IMR-90 (cell line): Measurements from ENCODE around the gene ZNF213. TPM values are rescaled to one million over a fixed set of nuclear protein-coding genes. Genes with fewer than 3 reads are reported as not detected.
A peak's percentile ranks its signal among the peaks of the same experiment; 100 is the strongest.

Experiments used
- ATAC-seq: fragments of 200-7000 bp; cut with Tn5 transposase; 2 replicates; pipeline ENCODE4 v1.9.1; 2020; ENCODE audit warnings: low read depth, mild to moderate bottlenecking, moderate library complexity
- BruUV-seq: library from RNA; stranded (reverse); fragments of 400-500 nt; replicated peaks from 2 replicates; lab custom pipeline; 2021; lab: Mats Ljungman, UMichigan
- CTCF ChIA-PET: fragments of 300-600 bp; formaldehyde crosslinking; extraction: SDS; loops from one replicate; lab custom pipeline; 2021; ENCODE audit warnings: antibody characterized with exemption; lab: Yijun Ruan, JAX
- POLR2A ChIA-PET: fragments of 300-600 bp; sonication (Branson Sonifier 250); formaldehyde crosslinking; loops from one replicate; lab custom pipeline; 2022; ENCODE audit warnings: antibody characterized with exemption; ENCODE audit not compliant: unreplicated experiment; lab: Charles Lee
- DNase-seq: peaks from one replicate; pipeline ENCODE4 v3.0.0; 2013
- H2AFZ ChIP-seq: replicated peaks from 2 replicates; pipeline ENCODE3; 2013; ENCODE audit warnings: low read length, mild to moderate bottlenecking; ENCODE audit not compliant: poor library complexity
- H2AK5ac ChIP-seq: 2 replicates; pipeline ENCODE4 v1.6.1; 2013; ENCODE audit warnings: low read depth, low read length, inconsistent platforms
- H2AK9ac ChIP-seq: replicated peaks from 2 replicates; pipeline ENCODE3; 2013; ENCODE audit warnings: mild to moderate bottlenecking, low read depth, low read length, moderate library complexity; ENCODE audit not compliant: poor library complexity
- H2BK120ac ChIP-seq: 2 replicates; pipeline ENCODE4 v1.6.1; 2013; ENCODE audit warnings: low read depth, low read length, inconsistent platforms
- H2BK15ac ChIP-seq: 3 replicates; pipeline ENCODE4 v1.6.1; 2013; ENCODE audit warnings: low read depth, low read length, inconsistent platforms
- H2BK20ac ChIP-seq: 2 replicates; pipeline ENCODE4 v1.6.1; 2013; ENCODE audit warnings: low read depth, mild to moderate bottlenecking, inconsistent platforms, low read length, moderate library complexity
- H2BK5ac ChIP-seq: 2 replicates; pipeline ENCODE4 v1.6.1; 2013; ENCODE audit warnings: mild to moderate bottlenecking, low read depth, low read length, inconsistent platforms; ENCODE audit not compliant: poor library complexity, severe bottlenecking
- H3K14ac ChIP-seq: replicated peaks from 2 replicates; pipeline ENCODE4 v1.6.1; 2013; ENCODE audit warnings: low read depth, low read length, inconsistent platforms
- H3K18ac ChIP-seq: 2 replicates; pipeline ENCODE4 v1.6.1; 2013; ENCODE audit warnings: low read depth, low read length, control low read depth
- H3K23ac ChIP-seq: 2 replicates; pipeline ENCODE4 v1.6.1; 2013; ENCODE audit warnings: low read depth, low read length, inconsistent platforms
- H3K27ac ChIP-seq: 2 replicates; pipeline ENCODE4 v1.5.1; 2013; ENCODE audit warnings: mild to moderate bottlenecking, control low read depth, low read length; ENCODE audit not compliant: insufficient read depth
- H3K27me3 ChIP-seq: 2 replicates; pipeline ENCODE4 v1.6.1; 2013; ENCODE audit warnings: low read length; ENCODE audit not compliant: control insufficient read depth, insufficient read depth
- H3K36me3 ChIP-seq: 2 replicates; pipeline ENCODE4 v1.6.1; 2013; ENCODE audit warnings: low read length, mixed read lengths; ENCODE audit not compliant: control insufficient read depth, insufficient read depth
- H3K4ac ChIP-seq: 2 replicates; pipeline ENCODE4 v1.6.1; 2013; ENCODE audit warnings: low read depth, low read length, inconsistent platforms
- H3K4me1 ChIP-seq: 2 replicates; pipeline ENCODE4 v1.6.1; 2013; ENCODE audit warnings: low read length, mixed read lengths; ENCODE audit not compliant: control insufficient read depth, insufficient read depth
- H3K4me2 ChIP-seq: 2 replicates; pipeline ENCODE4 v1.6.1; 2013; ENCODE audit warnings: low read depth, mild to moderate bottlenecking, control low read depth, low read length, moderate library complexity
- H3K4me3 ChIP-seq: 2 replicates; pipeline ENCODE4 v1.5.1; 2013; ENCODE audit warnings: low read depth, mild to moderate bottlenecking, control low read depth, low read length, moderate library complexity; ENCODE audit not compliant: insufficient read depth
- H3K56ac ChIP-seq: 2 replicates; pipeline ENCODE4 v1.6.1; 2013; ENCODE audit warnings: low read length, inconsistent platforms; ENCODE audit not compliant: insufficient read depth; ENCODE audit errors: extremely low read depth
- H3K79me1 ChIP-seq, 2 experiments: 2 replicates each; pipeline ENCODE4 v1.6.1; 2013; ENCODE audit warnings: low read length in 2 of 2, inconsistent platforms in 1 of 2, low read depth in 1 of 2
- H3K9ac ChIP-seq: 2 replicates; pipeline ENCODE4 v1.6.1; 2013; ENCODE audit warnings: low read depth, low read length, control low read depth
- H3K9me1 ChIP-seq: 2 replicates; pipeline ENCODE4 v1.6.1; 2013; ENCODE audit warnings: low read length, inconsistent platforms; ENCODE audit not compliant: insufficient read depth
- H3K9me3 ChIP-seq: 2 replicates; pipeline ENCODE4 v1.6.1; 2013; ENCODE audit warnings: low read length; ENCODE audit not compliant: control insufficient read depth, insufficient read depth
- H4K20me1 ChIP-seq: 2 replicates; pipeline ENCODE4 v1.6.1; 2013; ENCODE audit warnings: low read length, inconsistent platforms; ENCODE audit not compliant: insufficient read depth
- H4K5ac ChIP-seq: 2 replicates; pipeline ENCODE4 v1.6.1; 2013; ENCODE audit warnings: mild to moderate bottlenecking, low read depth, low read length, control low read depth
- H4K8ac ChIP-seq, 2 experiments: 2 replicates each; pipeline ENCODE4 v1.6.1; 2013; ENCODE audit warnings: low read depth in 2 of 2, low read length in 2 of 2, control low read depth in 1 of 2, inconsistent platforms in 1 of 2
- H4K91ac ChIP-seq: 2 replicates; pipeline ENCODE4 v1.6.1; 2013; ENCODE audit warnings: low read depth, low read length, inconsistent platforms; ENCODE audit not compliant: insufficient read depth
- CHD1 ChIP-seq: IDR thresholded peaks from 2 replicates; pipeline ENCODE4 v1.6.1; 2012; ENCODE audit warnings: low read depth, low read length, improper control_type of control experiment
- FOS ChIP-seq: fragments of 150-350 bp; IDR thresholded peaks from 2 replicates; pipeline ENCODE4 v1.6.1; 2016; ENCODE audit warnings: low read depth, low read length
- MAFK ChIP-seq: IDR thresholded peaks from 2 replicates; pipeline ENCODE4 v1.6.1; 2012; ENCODE audit warnings: low read depth, low read length, improper control_type of control experiment
- MAZ ChIP-seq: IDR thresholded peaks from 2 replicates; pipeline ENCODE4 v1.6.1; 2012; ENCODE audit warnings: low read depth, mild to moderate bottlenecking, low read length, improper control_type of control experiment, moderate library complexity, borderline replicate concordance
- MXI1 ChIP-seq: IDR thresholded peaks from 2 replicates; pipeline ENCODE4 v1.6.1; 2012; ENCODE audit warnings: low read depth, mild to moderate bottlenecking, low read length, moderate library complexity, borderline replicate concordance
- NFE2L2 ChIP-seq: fragments of 150-350 bp; IDR thresholded peaks from 2 replicates; pipeline ENCODE4 v1.6.1; 2016; ENCODE audit warnings: low read depth, mild to moderate bottlenecking, low read length
- RAD21 ChIP-seq: IDR thresholded peaks from 2 replicates; pipeline ENCODE4 v1.6.1; 2012; ENCODE audit warnings: low read length, improper control_type of control experiment
- RFX5 ChIP-seq: IDR thresholded peaks from 2 replicates; pipeline ENCODE4 v1.8.0; 2012; ENCODE audit warnings: low read depth, mild to moderate bottlenecking, low read length, moderate library complexity
- SMC3 ChIP-seq: fragments of 150-350 bp; IDR thresholded peaks from 2 replicates; pipeline ENCODE4 v1.6.1; 2016; ENCODE audit warnings: low read depth, mild to moderate bottlenecking, antibody characterized with exemption, low read length, moderate library complexity
- WGBS, 2 experiments: methylation state at CpG; one replicate each; pipeline versions ENCODE4 v1.1.5 to v1.1.7; 2013; ENCODE audit warnings: missing lambda C conversion rate in 2 of 2; ENCODE audit not compliant: insufficient read length in 1 of 2; ENCODE audit errors: extremely low coverage in 2 of 2; 5-methylcytosine and 5-hydroxymethylcytosine counted together
- dilution Hi-C: fragments of 300-500 bp; cut with HindIII; formaldehyde crosslinking; loops from one replicate; pipeline ENCODE4 v1.14.3; 2018; ENCODE audit warnings: low sequenced_read_pairs; ENCODE audit not compliant: unreplicated experiment
- in situ Hi-C: fragments of 300-500 bp; cut with MboI; formaldehyde crosslinking; loops from 3 replicates; pipeline ENCODE4 v1.14.3; 2019; ENCODE audit warnings: low sequenced_read_pairs, inconsistent platforms, mixed read lengths
- intact Hi-C: fragments of 100-400 bp; cut with micrococcal nuclease; formaldehyde crosslinking; loops from 2 replicates; pipeline ENCODE4 v1.10.0; 2022
- polyA plus RNA-seq, 3 experiments: library from polyadenylated mRNA; depleted of rRNA; stranded (reverse); fragments of >200 nt; gene quantifications; 2 replicates each; pipeline ENCODE4 v1.2.3, GENCODE V29; 2012; ENCODE audit warnings: low replicate concordance in 1 of 3
- total RNA-seq: library from RNA; depleted of rRNA; stranded (reverse); fragments of >200 nt; gene quantifications from 2 replicates; pipeline ENCODE4 v1.2.3, GENCODE V29; 2012
- TF ChIP-seq, protein P1 (sequence below): fragments of 150-350 bp; IDR thresholded peaks from 2 replicates; pipeline ENCODE4 v1.6.1; 2017; ENCODE audit warnings: mild to moderate bottlenecking, antibody characterized with exemption, low read length, low read depth
- TF ChIP-seq, protein P2 (sequence below): fragments of 150-350 bp; IDR thresholded peaks from 2 replicates; pipeline ENCODE4 v1.6.1; 2016; ENCODE audit warnings: low read depth, mild to moderate bottlenecking, low read length, moderate library complexity, borderline replicate concordance

Gene ZNF213
- total and polyA plus RNA-seq, 2 of the 4 experiments (the other 2 are of a cell fraction) = 0.72 to 4.0 TPM

DNA sequence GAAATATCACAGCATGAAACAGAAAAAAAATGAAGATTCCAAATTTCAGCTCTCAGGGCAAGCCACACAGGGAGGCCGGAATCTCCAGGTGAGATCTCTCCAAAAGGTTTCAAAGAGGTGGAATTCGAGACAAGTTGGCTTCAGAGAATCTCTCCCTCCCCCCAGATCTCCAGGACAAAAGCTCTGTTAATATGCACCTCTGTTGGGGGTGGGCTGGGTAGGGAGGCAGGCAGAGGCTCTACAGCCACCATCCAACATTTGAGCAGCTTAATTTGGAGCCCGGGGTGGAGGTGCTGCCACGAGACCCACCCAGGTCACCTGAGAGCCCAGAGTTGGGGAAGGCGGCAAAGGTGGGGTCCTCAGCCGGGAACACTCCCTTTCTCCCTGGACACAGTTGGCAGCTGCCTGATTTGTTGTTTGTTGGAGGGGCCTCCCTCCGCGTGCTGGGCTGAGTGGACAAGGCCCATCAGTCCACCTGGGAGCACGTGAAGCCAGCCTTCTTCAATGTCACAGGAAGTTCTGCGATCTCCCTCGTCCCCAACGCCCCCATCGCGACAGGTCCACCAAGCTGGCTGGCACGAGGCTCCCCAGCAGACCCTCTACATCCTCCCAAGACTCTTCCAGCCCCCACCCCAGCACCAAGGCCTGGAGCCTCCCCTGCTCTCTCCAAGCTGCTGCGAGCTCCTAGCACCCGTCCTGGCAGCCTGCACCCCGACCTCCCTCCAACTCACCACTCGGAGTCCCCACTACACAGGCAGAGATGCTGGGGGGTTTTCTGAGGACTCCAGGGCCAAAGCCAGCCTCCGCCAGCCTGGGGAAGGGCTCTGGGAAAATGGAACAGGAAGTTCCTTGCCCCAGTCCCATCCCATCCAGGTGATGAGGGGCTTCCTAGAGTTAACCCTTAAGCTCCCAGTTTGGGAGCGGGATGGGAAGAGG, 36.1 kb upstream of the ZNF213 start, which contains the start of gene ZSCAN10 (continued):
- TF ChIP-seq, protein P1, sequence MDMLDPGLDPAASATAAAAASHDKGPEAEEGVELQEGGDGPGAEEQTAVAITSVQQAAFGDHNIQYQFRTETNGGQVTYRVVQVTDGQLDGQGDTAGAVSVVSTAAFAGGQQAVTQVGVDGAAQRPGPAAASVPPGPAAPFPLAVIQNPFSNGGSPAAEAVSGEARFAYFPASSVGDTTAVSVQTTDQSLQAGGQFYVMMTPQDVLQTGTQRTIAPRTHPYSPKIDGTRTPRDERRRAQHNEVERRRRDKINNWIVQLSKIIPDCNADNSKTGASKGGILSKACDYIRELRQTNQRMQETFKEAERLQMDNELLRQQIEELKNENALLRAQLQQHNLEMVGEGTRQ = no peak

DNA sequence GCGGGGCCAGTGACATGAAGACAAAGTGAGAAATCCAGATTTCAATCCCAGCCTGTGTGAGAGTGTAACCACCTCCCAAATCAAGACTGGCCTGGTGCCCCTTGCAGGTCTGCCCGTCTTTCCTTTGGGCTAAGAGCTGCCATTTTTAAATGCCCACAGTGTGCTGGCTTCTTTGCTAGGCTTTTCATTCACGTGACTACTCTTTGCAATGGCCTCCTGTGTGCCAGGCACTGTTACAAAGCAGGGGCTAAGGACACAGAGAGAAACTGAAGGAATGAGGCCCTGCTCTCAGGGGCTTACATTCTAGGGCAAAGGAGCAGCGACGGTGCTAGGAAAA, 35.5 kb upstream of the ZNF213 start:
- H2AFZ ChIP-seq = peak overlapping the region; percentile 96
- POLR2A ChIA-PET = no interaction called here
- no peak for TF ChIP-seq MAFK
- no peak for TF ChIP-seq MAZ
- TF ChIP-seq RFX5 = no peak
- no peak for TF ChIP-seq RAD21
- TF ChIP-seq MXI1 = no peak
- no peak for TF ChIP-seq SMC3
- TF ChIP-seq, protein P2, sequence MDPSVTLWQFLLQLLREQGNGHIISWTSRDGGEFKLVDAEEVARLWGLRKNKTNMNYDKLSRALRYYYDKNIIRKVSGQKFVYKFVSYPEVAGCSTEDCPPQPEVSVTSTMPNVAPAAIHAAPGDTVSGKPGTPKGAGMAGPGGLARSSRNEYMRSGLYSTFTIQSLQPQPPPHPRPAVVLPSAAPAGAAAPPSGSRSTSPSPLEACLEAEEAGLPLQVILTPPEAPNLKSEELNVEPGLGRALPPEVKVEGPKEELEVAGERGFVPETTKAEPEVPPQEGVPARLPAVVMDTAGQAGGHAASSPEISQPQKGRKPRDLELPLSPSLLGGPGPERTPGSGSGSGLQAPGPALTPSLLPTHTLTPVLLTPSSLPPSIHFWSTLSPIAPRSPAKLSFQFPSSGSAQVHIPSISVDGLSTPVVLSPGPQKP = no peak
- TF ChIP-seq CHD1 = no peak
- no peak for TF ChIP-seq NFE2L2
- TF ChIP-seq, protein P1 = no peak
- no peak for TF ChIP-seq FOS

More for the DNA sequence above, 35.5 kb upstream of the ZNF213 start:
- H3K4me2 ChIP-seq = no peak overlapping the region
- no TSS peak for BruUV-seq
- intact Hi-C loops (no loop called here), dilution Hi-C loops (no loop called here), in situ Hi-C loops (no loop called here)
- H4K8ac ChIP-seq = peak overlapping the region in 1 of 2 experiments; percentile 90; a peak in 2 of 4 replicates
- H2BK5ac ChIP-seq = no peak overlapping the region
- no peak overlapping the region; the same call in 1 of the 2 replicates for H2AK5ac ChIP-seq
- no peak overlapping the region for H3K9ac ChIP-seq
- no peaks in the 10 kb centered on the region for H3K36me3 ChIP-seq
- H3K4me1 ChIP-seq = peaks cover 3% of the 10 kb centered on the region
- peaks cover 17% of the 10 kb centered on the region for H3K9me1 ChIP-seq
- CTCF ChIA-PET = no interaction called here
- H2BK120ac ChIP-seq = no peak overlapping the region
- no peak overlapping the region for H3K56ac ChIP-seq
- no peak overlapping the region for H3K4me3 ChIP-seq
- no peak overlapping the region for H3K4ac ChIP-seq
- no peak for DNase-seq
- H2AK9ac ChIP-seq = no peak overlapping the region
- no peak overlapping the region for H3K18ac ChIP-seq
- ATAC-seq = no peak
- no peak overlapping the region for H4K5ac ChIP-seq
- no peak overlapping the region for H2BK15ac ChIP-seq
- no peak overlapping the region; the same call in 1 of the 2 replicates for H3K14ac ChIP-seq
- no peaks in the 10 kb centered on the region for H3K79me1 ChIP-seq
- peaks cover 27% of the 10 kb centered on the region for H3K27me3 ChIP-seq
- peak overlapping the region; percentile 86 for H3K23ac ChIP-seq
- no peaks in the 10 kb centered on the region for H4K20me1 ChIP-seq
- no CpG with 5 or more reads among the region's 5 CpGs for WGBS, 2 experiments
- no peak overlapping the region for H2BK20ac ChIP-seq
- no peaks in the 10 kb centered on the region for H3K9me3 ChIP-seq
- no peak overlapping the region for H4K91ac ChIP-seq
- no peak overlapping the region for H3K27ac ChIP-seq
